H7 (cell line): ENCODE data around the gene TTC16. TPM values are rescaled to one million over a fixed set of nuclear protein-coding genes. Genes with fewer than 3 reads are reported as not detected.

Source experiments
- DNase-seq: peaks from one replicate; pipeline ENCODE4 v3.0.0; 2012
- H3K27me3 ChIP-seq: 2 replicates; pipeline ENCODE4 v1.6.0; 2011; ENCODE audit warnings: mild to moderate bottlenecking, low read length; ENCODE audit not compliant: control insufficient read depth, insufficient read depth
- H3K36me3 ChIP-seq: replicated peaks from 2 replicates; pipeline ENCODE4 v1.5.1; 2011; ENCODE audit warnings: low read length; ENCODE audit not compliant: control insufficient read depth, insufficient read depth
- H3K4me3 ChIP-seq: 2 replicates; pipeline ENCODE4 v1.5.1; 2011; ENCODE audit warnings: low read depth, mild to moderate bottlenecking, control low read depth, low read length, moderate library complexity; ENCODE audit not compliant: insufficient read depth
- total RNA-seq: library from RNA; depleted of rRNA; stranded (reverse); fragments of >200 nt; shearing (Covaris generic); gene quantifications from 2 replicates; pipeline ENCODE4 v1.2.3, GENCODE V29; 2014

TTC16 gene
- total RNA-seq, 1 experiment from 2014 or later = not detected

- H3K27me3 ChIP-seq = no peaks in the 10 kb centered on the region
- DNase-seq = no peak
- H3K4me3 ChIP-seq = no peak overlapping the region
- peaks cover 5% of the 10 kb centered on the region for H3K36me3 ChIP-seq
These were observed 25.1 kb upstream of the TTC16 start for GRCh38 chr9:127690735-127691134.

DNA sequence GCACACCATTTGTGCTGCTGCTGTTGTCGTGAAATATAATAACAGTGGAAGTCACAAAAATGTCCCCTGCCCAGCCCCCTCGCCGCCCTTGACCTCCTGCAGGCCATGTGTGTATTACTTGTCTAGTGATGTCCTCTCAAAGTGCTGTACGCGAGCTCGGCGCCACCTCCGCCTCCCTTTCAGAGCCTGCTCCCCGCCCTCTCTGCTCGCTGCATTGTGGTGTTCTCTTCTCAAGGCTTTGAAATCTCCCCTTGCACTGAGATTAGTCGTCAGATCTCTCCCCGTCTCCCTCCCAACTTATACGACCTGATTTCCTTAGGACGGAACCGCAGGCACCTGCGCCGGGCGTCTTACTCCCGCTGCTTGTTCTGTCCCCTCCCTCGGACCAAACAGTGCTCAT is 23.8 kb upstream of the TTC16 start:
- Histone ChIP-seq H3K36me3 (peaks cover 5% of the 10 kb centered on the region), H3K27me3 (no peaks in the 10 kb centered on the region), H3K4me3 (no peak overlapping the region)
- peak; percentile 28 for DNase-seq

GRCh38 chr9:127693143-127693542 is 22.7 kb upstream of the TTC16 start:
- no peaks in the 10 kb centered on the region for H3K27me3 ChIP-seq
- DNase-seq = peak; percentile 27
- no peak overlapping the region for H3K4me3 ChIP-seq
- peaks cover 5% of the 10 kb centered on the region for H3K36me3 ChIP-seq

DNA sequence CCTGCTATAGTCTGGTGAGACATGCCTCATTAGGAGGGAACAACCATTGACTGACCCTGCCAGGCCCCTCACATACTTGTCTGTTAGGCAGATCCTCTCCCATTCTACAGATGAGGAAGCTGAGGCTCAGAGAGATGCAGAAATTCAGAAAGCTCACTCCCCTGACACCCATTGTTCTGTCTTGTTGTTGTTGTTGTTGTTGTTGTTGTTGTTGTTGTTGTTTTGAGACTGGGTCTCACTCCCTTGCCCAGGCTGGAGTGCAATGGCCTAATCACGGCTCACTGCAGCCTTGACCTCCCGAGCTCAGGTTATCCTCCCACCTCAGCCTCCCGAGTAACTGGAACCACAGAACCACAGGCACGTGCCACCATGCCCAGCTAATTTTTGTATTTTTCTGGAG is 22.2 kb upstream of the TTC16 start:
- peaks cover 5% of the 10 kb centered on the region for H3K36me3 ChIP-seq
- no peak for DNase-seq
- H3K4me3 ChIP-seq = no peak overlapping the region
- H3K27me3 ChIP-seq = no peaks in the 10 kb centered on the region

GRCh38 chr9:127694890-127695720 is 20.8 kb upstream of the TTC16 start:
- Histone ChIP-seq H3K4me3 (no peak overlapping the region), H3K36me3 (no peaks in the 10 kb centered on the region; the same call in 1 of the 2 replicates), H3K27me3 (no peaks in the 10 kb centered on the region)
- no peak for DNase-seq

DNA sequence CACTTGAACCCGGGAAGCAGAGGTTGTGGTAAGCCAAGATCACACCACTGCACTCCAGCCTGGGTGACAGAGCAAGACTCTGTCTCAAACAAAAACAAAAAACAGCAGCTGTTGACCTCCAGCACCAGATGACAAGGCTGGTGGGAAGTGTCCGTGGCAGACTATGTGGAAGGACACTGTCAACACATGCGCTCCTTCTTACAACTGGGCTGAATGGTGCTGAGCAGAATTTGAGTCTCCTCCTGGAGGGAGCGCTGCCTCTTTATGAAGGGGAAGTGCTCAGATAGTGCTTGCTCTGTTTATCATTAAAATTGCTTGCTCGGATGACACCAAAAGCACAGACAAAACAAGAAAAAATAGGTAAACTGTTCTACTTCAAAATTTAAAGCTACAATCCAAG is 18.3 kb upstream of the TTC16 start:
- no peaks in the 10 kb centered on the region; the same call in 1 of the 2 replicates for H3K36me3 ChIP-seq

DNA sequence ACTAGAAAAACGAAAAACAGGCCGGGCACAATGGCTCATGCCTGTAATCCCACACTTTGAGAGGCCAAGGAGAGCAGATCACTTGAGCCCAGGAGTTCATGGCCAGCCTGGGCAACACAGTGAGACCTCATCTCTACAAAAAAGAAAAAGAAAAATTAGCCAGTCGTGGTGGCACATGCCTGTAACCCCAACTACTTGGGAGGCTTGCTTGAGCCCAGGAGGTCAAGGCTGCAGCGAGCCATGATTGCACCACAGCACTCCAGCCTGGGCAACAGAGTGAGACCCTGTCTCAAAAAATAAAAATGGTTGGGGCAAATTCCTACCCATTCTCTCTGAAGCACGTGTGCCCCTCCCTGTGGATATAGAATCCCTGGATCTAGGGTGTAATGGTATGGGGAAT is 17.5 kb upstream of the TTC16 start:
- DNase-seq = no peak
- H3K4me3 ChIP-seq = no peak overlapping the region
- H3K27me3 ChIP-seq = no peaks in the 10 kb centered on the region
- no peaks in the 10 kb centered on the region; the same call in 1 of the 2 replicates for H3K36me3 ChIP-seq

More for the DNA sequence above, 18.3 kb upstream of the TTC16 start:
- no peaks in the 10 kb centered on the region for H3K27me3 ChIP-seq
- no peak overlapping the region for H3K4me3 ChIP-seq
- DNase-seq = no peak

- Histone ChIP-seq H3K4me3 (peak overlapping the region; percentile 46), H3K36me3 (no peaks in the 10 kb centered on the region), H3K27me3 (no peaks in the 10 kb centered on the region)
- peak; percentile 99 for DNase-seq
These were observed 16.8 kb upstream of the TTC16 start for GRCh38 chr9:127698985-127699670.

DNA sequence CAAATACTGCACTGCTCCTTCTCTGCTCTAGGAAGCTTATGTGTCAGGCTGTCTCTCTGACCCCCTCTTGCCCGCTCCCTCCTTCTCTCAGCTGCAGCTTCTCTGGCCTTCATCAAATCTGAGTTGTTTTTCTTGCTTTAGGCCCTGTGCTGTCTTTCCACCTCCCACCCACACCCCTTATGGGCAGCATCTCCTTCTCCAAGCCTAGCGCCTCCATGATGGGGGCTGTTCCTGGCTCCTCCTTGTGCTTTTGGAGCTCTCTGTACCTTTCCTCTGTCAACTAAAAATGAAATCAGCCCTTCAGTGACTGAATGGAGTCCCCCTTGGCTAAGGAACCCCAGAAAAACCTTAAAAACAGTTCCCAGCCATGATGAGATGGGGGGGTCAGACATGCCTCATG is 15.7 kb upstream of the TTC16 start:
- Histone ChIP-seq H3K36me3 (no peaks in the 10 kb centered on the region), H3K4me3 (no peak overlapping the region), H3K27me3 (no peaks in the 10 kb centered on the region)
- DNase-seq = no peak

GRCh38 chr9:127700594-127701255 is 15.2 kb upstream of the TTC16 start:
- Histone ChIP-seq H3K36me3 (no peaks in the 10 kb centered on the region), H3K4me3 (no peak overlapping the region), H3K27me3 (no peaks in the 10 kb centered on the region)
- DNase-seq = no peak

DNA sequence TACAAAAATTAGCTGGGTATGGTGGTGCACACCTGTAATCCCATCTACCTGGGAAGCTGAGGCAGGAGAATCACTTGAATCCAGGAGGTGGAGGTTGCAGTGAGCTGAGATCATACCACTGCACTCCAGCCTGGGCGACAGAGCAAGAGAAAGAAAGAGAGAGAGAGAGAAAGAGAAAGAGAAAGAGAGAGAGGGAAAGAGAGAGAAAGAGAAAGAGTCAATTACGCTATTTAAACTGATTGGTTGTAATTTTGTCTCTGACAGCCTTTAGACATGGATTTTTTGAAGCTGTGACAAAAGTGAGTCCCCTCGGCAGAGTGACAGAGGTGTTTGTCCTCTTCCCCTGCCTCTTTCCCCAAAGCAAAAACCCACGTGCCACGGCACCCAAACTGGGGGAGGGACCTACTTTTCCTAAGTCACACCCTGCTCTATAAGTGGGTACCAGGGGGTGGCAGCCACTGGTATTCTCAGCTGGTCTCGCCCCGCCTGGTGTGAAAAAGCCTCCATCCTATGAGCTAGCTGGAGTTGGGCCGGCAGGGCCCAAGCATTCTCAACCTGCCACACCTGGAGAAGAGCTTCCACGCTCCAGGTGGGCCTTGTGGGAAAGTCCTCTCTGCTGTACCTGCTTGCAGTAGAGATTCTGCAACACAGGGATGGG is 12.5 kb upstream of the TTC16 start:
- DNase-seq = no peak
- H3K36me3 ChIP-seq = no peaks in the 10 kb centered on the region
- no peaks in the 10 kb centered on the region for H3K27me3 ChIP-seq
- H3K4me3 ChIP-seq = no peak overlapping the region

GRCh38 chr9:127705577-127706379 is 10.1 kb upstream of the TTC16 start:
- Histone ChIP-seq H3K4me3 (no peak overlapping the region), H3K27me3 (no peaks in the 10 kb centered on the region), H3K36me3 (no peaks in the 10 kb centered on the region)
- peak; percentile 56 for DNase-seq

DNA sequence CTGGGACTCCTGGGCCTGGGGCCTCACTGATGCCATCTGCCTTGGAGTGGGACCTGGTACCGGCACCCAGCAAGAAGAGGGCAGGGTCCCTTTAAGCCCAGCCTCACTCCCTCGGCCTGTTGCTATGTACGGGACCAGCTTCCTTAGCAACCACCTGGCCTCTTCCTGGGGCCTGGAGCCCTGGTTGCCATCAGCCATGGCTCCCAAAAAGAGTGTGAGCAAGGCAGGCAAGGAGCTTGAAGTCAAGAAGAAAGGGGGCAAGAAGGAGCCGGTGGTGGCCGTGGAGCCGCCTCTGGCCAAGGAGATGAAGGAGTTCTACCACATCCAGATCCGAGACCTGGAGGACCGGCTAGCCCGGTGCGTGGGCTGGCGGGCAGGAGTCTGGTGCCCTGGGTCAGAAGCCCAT is 9.0 kb upstream of the TTC16 start, which contains the start of gene CFAP157:
Gene CFAP157, plus strand, starts transcription at position 153 of the 406 bp plus-strand sequence. Its CDS starts 44 bp downstream, at position 197.
- peak; percentile 92 for DNase-seq
- no peak within 1 kb of the TSS for H3K4me3 ChIP-seq

GRCh38 chr9:127707766-127708165 is 8.1 kb upstream of the TTC16 start:
- no peak overlapping the region for H3K4me3 ChIP-seq
- H3K36me3 ChIP-seq = no peaks in the 10 kb centered on the region
- DNase-seq = peak; percentile 76
- no peaks in the 10 kb centered on the region for H3K27me3 ChIP-seq

More for the DNA sequence above, 9.0 kb upstream of the TTC16 start, which contains the start of gene CFAP157:
- no peaks in the 10 kb centered on the region for H3K36me3 ChIP-seq
- no peaks in the 10 kb centered on the region for H3K27me3 ChIP-seq
